K562 (cell line): ENCODE measurements around the gene RNASE8. TPM values are rescaled to one million over a fixed set of nuclear protein-coding genes. Genes with fewer than 3 reads are reported as not detected.

Experiments
- CEBPG ChIP-seq, 3 experiments: fragments of 200-800 bp in 1 of 3; sonication (Bioruptor generic) in 1 of 3; sonication (generic) in 1 of 3; formaldehyde crosslinking in 1 of 3; IDR thresholded peaks in 2 of 3; conservative IDR thresholded peaks in 1 of 3; 2 replicates each; pipeline versions ENCODE4 v1.6.1 to v1.8.0; 2016 to 2022; ENCODE audit warnings: missing compliant biosample characterization in 2 of 3, missing genetic modification characterization in 2 of 3, mild to moderate bottlenecking in 1 of 3, missing genetic modification reagents in 1 of 3
- ETS2 ChIP-seq: IDR thresholded peaks from 2 replicates; pipeline ENCODE4 v1.6.1; 2016; ENCODE audit warnings: borderline replicate concordance, missing genetic modification characterization, mild to moderate bottlenecking, moderate library complexity, missing compliant biosample characterization; ENCODE audit not compliant: poor library complexity, severe bottlenecking
- GABPB2 ChIP-seq: fragments of 250-450 bp; sonication (Bioruptor Pico); conservative IDR thresholded peaks from 2 replicates; pipeline ENCODE4 v1.5.1; 2021; ENCODE audit warnings: mild to moderate bottlenecking
- GTF2E2 ChIP-seq: fragments of 200-800 bp; sonication (Bioruptor generic); IDR thresholded peaks from 2 replicates; pipeline ENCODE4 v1.6.1; 2016; ENCODE audit warnings: missing genetic modification characterization, missing compliant biosample characterization
- HMG20A ChIP-seq: fragments of 450-650 bp; formaldehyde crosslinking; conservative IDR thresholded peaks from 2 replicates; pipeline ENCODE4 v1.4.0; 2020; ENCODE audit warnings: mild to moderate bottlenecking, mixed read lengths
- HNRNPL ChIP-seq: fragments of 200-400 bp; formaldehyde crosslinking; IDR thresholded peaks from 2 replicates; pipeline ENCODE4 v1.6.1; 2017; ENCODE audit warnings: low read depth, mild to moderate bottlenecking, low read length
- ILF3 ChIP-seq: fragments of 450-650 bp; IDR thresholded peaks from 2 replicates; pipeline ENCODE4 v1.6.1; 2018; ENCODE audit warnings: antibody characterized with exemption, mild to moderate bottlenecking, moderate library complexity, borderline replicate concordance
- KDM2B ChIP-seq: fragments of 250-450 bp; sonication (Bioruptor Pico); IDR thresholded peaks from 2 replicates; pipeline ENCODE4 v1.8.0; 2021; ENCODE audit warnings: mild to moderate bottlenecking, moderate library complexity
- KLF1 ChIP-seq: fragments of 450-650 bp; IDR thresholded peaks from 2 replicates; pipeline ENCODE4 v1.6.1; 2016; ENCODE audit warnings: missing genetic modification characterization, missing compliant biosample characterization
- MCM5 ChIP-seq: fragments of 450-650 bp; IDR thresholded peaks from 2 replicates; pipeline ENCODE4 v1.6.1; 2016; ENCODE audit warnings: low read depth
- MEF2A ChIP-seq: IDR thresholded peaks from 2 replicates; pipeline ENCODE4 v1.6.1; 2011; ENCODE audit warnings: low read depth, mild to moderate bottlenecking, low read length, moderate library complexity; ENCODE audit not compliant: control insufficient read depth
- MEIS2 ChIP-seq: fragments of 450-650 bp; IDR thresholded peaks from 2 replicates; pipeline ENCODE4 v1.6.1; 2014; ENCODE audit warnings: mild to moderate bottlenecking; ENCODE audit not compliant: partially characterized antibody
- SETDB1 ChIP-seq: IDR thresholded peaks from one replicate; pipeline ENCODE4 v1.6.1; 2012; ENCODE audit warnings: low read length, control low read depth, inconsistent platforms
- SMC3 ChIP-seq: conservative IDR thresholded peaks from 2 replicates; pipeline ENCODE4 v1.6.1; 2011; ENCODE audit warnings: low read depth, low read length, improper control_type of control experiment; ENCODE audit not compliant: insufficient read depth
- SUPT5H ChIP-seq: fragments of 450-650 bp; IDR thresholded peaks from 2 replicates; pipeline ENCODE4 v1.6.1; 2016
- TEAD1 ChIP-seq, 2 experiments: fragments of 450-650 bp in 1 of 2; sonication (generic) in 1 of 2; formaldehyde crosslinking; IDR thresholded peaks; 2 replicates each; pipeline versions ENCODE4 v1.4.0 to v1.8.0; 2020 to 2022; ENCODE audit warnings: mild to moderate bottlenecking in 2 of 2, missing genetic modification reagents in 1 of 2
- U2AF2 ChIP-seq: fragments of 200-400 bp; formaldehyde crosslinking; optimal IDR thresholded peaks from 2 replicates; pipeline ENCODE3; 2017; ENCODE audit warnings: low read depth, mild to moderate bottlenecking, low read length
- XRCC5 ChIP-seq: fragments of 200-400 bp; formaldehyde crosslinking; IDR thresholded peaks from 2 replicates; pipeline ENCODE4 v1.6.1; 2017; ENCODE audit warnings: low read depth, mild to moderate bottlenecking, low read length
- ZBTB17 ChIP-seq: fragments of 450-650 bp; formaldehyde crosslinking; IDR thresholded peaks from 2 replicates; pipeline ENCODE4 v1.4.0; 2020; ENCODE audit warnings: mild to moderate bottlenecking
- ZNF253 ChIP-seq: fragments of 250-450 bp; sonication (Bioruptor Pico); conservative IDR thresholded peaks from 2 replicates; pipeline ENCODE4 v1.6.1; 2021; ENCODE audit warnings: mild to moderate bottlenecking
- ZNF3 ChIP-seq: fragments of 250-450 bp; sonication (Bioruptor Pico); IDR thresholded peaks from 2 replicates; pipeline ENCODE4 v1.5.0; 2021; ENCODE audit warnings: mild to moderate bottlenecking, moderate library complexity
- ZNF311 ChIP-seq: fragments of 250-450 bp; sonication (Bioruptor Pico); IDR thresholded peaks from 2 replicates; pipeline ENCODE4 v1.4.0; 2020; ENCODE audit warnings: mild to moderate bottlenecking, moderate library complexity
- ZNF668 ChIP-seq: fragments of 250-450 bp; sonication (Bioruptor Pico); IDR thresholded peaks from 2 replicates; pipeline ENCODE4 v1.8.0; 2022; ENCODE audit warnings: mild to moderate bottlenecking, inconsistent platforms
- polyA plus RNA-seq, 8 experiments: library from polyadenylated mRNA; depleted of rRNA in 4 of 8; stranded (reverse) in 5 of 8; unstranded in 3 of 8; fragments of >200 nt; fragmentation: Nextera tagmentation in 2 of 8; fragmentation: Illumina TruSeq in 1 of 8; extraction: Ambion mirVana in 2 of 8; extraction: Trizol in 1 of 8; gene quantifications; 2 replicates each; pipeline versions ENCODE4 v1.2.1 to v1.2.3, GENCODE V29; 2011 to 2014; ENCODE audit warnings: inconsistent platforms in 1 of 8, missing spikeins in 1 of 8
- total RNA-seq, 7 experiments: library from RNA; depleted of rRNA in 6 of 7; stranded (reverse); fragments of >200 nt in 6 of 7; fragmentation: Illumina TruSeq in 2 of 7; extraction: Trizol in 2 of 7; gene quantifications; 2 replicates each; pipeline versions ENCODE4 v1.2.1 to v1.2.3, GENCODE V29; 2011 to 2021; ENCODE audit warnings: low replicate concordance in 1 of 7
- TF ChIP-seq, protein P1 (sequence below): fragments of 250-450 bp; sonication (Bioruptor Pico); IDR thresholded peaks from 2 replicates; pipeline ENCODE4 v1.5.0; 2021; ENCODE audit warnings: mild to moderate bottlenecking, borderline replicate concordance
- TF ChIP-seq, protein P2 (sequence below), 2 experiments: fragments of 450-650 bp; conservative IDR thresholded peaks; 2 replicates each; pipeline ENCODE4 v1.6.1; 2017; ENCODE audit warnings: mild to moderate bottlenecking in 2 of 2, moderate library complexity in 2 of 2
- TF ChIP-seq, protein P3 (sequence below): fragments of 250-450 bp; sonication (Bioruptor Pico); IDR thresholded peaks from 2 replicates; pipeline ENCODE4 v1.8.0; 2022; ENCODE audit warnings: inconsistent platforms, mild to moderate bottlenecking, moderate library complexity, borderline replicate concordance

Gene RNASE8
- total and polyA plus RNA-seq, 9 of the 15 experiments (the other 6 are each of a cell fraction or from before 2014, with no cell fraction given): not detected

DNA sequence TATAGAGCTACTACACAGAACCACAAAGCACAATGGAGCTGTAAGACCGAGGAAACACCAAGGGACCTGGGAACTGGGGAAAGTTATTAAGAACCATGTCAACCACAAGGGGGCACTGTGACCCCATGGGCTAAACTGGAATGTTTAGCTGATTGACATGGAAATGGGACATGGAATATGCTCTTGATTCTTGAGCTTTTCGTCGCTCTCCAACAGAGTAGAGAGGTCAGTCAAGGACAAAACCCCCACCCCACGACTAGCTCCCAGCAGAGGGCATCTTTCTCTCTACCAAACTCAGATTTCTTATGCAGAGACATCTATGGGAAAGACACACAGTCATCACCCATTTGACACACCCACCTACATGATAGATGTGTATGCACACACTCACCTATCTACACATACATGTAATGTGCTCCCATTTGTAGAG, 42.8 kb upstream of the RNASE8 start (continued):
- TF ChIP-seq, protein P1, sequence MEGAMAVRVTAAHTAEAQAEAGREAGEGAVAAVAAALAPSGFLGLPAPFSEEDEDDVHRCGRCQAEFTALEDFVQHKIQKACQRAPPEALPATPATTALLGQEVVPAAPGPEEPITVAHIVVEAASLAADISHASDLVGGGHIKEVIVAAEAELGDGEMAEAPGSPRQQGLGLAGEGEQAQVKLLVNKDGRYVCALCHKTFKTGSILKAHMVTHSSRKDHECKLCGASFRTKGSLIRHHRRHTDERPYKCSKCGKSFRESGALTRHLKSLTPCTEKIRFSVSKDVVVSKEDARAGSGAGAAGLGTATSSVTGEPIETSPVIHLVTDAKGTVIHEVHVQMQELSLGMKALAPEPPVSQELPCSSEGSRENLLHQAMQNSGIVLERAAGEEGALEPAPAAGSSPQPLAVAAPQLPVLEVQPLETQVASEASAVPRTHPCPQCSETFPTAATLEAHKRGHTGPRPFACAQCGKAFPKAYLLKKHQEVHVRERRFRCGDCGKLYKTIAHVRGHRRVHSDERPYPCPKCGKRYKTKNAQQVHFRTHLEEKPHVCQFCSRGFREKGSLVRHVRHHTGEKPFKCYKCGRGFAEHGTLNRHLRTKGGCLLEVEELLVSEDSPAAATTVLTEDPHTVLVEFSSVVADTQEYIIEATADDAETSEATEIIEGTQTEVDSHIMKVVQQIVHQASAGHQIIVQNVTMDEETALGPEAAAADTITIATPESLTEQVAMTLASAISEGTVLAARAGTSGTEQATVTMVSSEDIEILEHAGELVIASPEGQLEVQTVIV (CRISPR knock-in tag): no peak
- TF ChIP-seq ZNF668 (CRISPR knock-in tag) (no peak), ZBTB17 (no peak), HNRNPL (no peak), MEIS2 (peak; percentile 68), MCM5 (no peak), ETS2 (tag) (no peak), TEAD1 (CRISPR knock-in tag; IDR thresholded peaks at IDR 0.05) (peak; percentile 45 to 61; a peak in 2 of 4 replicates), SMC3 (peak; percentile 90), KDM2B (CRISPR knock-in tag) (no peak), ZNF253 (CRISPR knock-in tag) (no peak), MEF2A (no peak), GTF2E2 (tag) (no peak), ZNF311 (CRISPR knock-in tag) (no peak), GABPB2 (CRISPR knock-in tag) (no peak), ZNF3 (CRISPR knock-in tag) (no peak), SUPT5H (no peak), ILF3 (no peak), SETDB1 (no peak), XRCC5 (0 out of 2 replicates have a peak, but pooled peaks have one; percentile 32), HMG20A (CRISPR knock-in tag) (no peak), KLF1 (tag) (no peak), CEBPG (CRISPR knock-in tag; IDR thresholded peaks at IDR 0.05) (no peak), CEBPG (tag; conservative IDR thresholded peaks at IDR 0.05 in 1 of 2, IDR thresholded peaks at IDR 0.05 in 1 of 2) (no peak), U2AF2 (no peak)
- TF ChIP-seq, protein P2, sequence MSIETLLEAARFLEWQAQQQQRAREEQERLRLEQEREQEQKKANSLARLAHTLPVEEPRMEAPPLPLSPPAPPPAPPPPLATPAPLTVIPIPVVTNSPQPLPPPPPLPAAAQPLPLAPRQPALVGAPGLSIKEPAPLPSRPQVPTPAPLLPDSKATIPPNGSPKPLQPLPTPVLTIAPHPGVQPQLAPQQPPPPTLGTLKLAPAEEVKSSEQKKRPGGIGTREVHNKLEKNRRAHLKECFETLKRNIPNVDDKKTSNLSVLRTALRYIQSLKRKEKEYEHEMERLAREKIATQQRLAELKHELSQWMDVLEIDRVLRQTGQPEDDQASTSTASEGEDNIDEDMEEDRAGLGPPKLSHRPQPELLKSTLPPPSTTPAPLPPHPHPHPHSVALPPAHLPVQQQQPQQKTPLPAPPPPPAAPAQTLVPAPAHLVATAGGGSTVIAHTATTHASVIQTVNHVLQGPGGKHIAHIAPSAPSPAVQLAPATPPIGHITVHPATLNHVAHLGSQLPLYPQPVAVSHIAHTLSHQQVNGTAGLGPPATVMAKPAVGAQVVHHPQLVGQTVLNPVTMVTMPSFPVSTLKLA (conservative IDR thresholded peaks at IDR 0.05): no peak
- TF ChIP-seq, protein P3, sequence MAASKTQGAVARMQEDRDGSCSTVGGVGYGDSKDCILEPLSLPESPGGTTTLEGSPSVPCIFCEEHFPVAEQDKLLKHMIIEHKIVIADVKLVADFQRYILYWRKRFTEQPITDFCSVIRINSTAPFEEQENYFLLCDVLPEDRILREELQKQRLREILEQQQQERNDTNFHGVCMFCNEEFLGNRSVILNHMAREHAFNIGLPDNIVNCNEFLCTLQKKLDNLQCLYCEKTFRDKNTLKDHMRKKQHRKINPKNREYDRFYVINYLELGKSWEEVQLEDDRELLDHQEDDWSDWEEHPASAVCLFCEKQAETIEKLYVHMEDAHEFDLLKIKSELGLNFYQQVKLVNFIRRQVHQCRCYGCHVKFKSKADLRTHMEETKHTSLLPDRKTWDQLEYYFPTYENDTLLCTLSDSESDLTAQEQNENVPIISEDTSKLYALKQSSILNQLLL (CRISPR knock-in tag): no peak
